Astrocyte (in vitro differentiated cells and primary cell): Measurements from ENCODE around the gene LRIG3.

Source experiments
- EZH2 ChIP-seq: IDR thresholded peaks from 2 replicates; pipeline ENCODE4 v1.6.1; 2012; ENCODE audit warnings: mild to moderate bottlenecking, low read length, inconsistent platforms; ENCODE audit not compliant: insufficient read depth
- TF ChIP-seq, protein P1 (sequence below): IDR thresholded peaks from 2 replicates; pipeline ENCODE4 v1.5.1; 2011; ENCODE audit warnings: low read depth, mild to moderate bottlenecking, inconsistent platforms, low read length, moderate library complexity; ENCODE audit not compliant: insufficient read depth

DNA sequence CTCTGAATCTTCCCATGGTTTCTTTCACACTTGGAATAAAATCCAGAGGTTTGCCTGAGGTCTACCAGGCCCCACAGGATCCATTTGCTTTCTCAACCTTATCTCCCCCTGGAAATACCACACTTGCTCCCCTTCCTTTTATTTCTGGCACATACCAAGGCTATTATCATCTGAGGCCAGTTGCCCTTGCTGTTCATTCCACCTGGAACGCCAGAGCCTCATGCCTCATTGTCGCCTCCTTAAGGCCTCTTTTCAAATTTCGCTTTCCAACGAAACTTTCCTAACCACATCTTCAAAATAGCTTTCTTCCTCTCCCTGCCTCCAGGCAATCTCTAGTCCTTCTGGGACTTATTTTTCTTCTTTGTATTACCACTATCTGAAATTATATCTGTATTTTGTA is 11.2 kb upstream of the LRIG3 start:
- TF ChIP-seq, protein P1, sequence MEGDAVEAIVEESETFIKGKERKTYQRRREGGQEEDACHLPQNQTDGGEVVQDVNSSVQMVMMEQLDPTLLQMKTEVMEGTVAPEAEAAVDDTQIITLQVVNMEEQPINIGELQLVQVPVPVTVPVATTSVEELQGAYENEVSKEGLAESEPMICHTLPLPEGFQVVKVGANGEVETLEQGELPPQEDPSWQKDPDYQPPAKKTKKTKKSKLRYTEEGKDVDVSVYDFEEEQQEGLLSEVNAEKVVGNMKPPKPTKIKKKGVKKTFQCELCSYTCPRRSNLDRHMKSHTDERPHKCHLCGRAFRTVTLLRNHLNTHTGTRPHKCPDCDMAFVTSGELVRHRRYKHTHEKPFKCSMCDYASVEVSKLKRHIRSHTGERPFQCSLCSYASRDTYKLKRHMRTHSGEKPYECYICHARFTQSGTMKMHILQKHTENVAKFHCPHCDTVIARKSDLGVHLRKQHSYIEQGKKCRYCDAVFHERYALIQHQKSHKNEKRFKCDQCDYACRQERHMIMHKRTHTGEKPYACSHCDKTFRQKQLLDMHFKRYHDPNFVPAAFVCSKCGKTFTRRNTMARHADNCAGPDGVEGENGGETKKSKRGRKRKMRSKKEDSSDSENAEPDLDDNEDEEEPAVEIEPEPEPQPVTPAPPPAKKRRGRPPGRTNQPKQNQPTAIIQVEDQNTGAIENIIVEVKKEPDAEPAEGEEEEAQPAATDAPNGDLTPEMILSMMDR = no peak
- no peak for TF ChIP-seq EZH2
